H9 (cell line): ENCODE measurements around the gene MID1. TPM values are rescaled to one million over a fixed set of nuclear protein-coding genes. Genes with fewer than 3 reads are reported as not detected.

ENCODE experiments used
- DNase-seq: peaks from one replicate; pipeline ENCODE4 v3.0.0-alpha.2; 2017
- H2AFZ ChIP-seq: one replicate; pipeline ENCODE4 v1.6.1; 2013; ENCODE audit warnings: mild to moderate bottlenecking, low read length, control low read depth, moderate library complexity
- H2AK5ac ChIP-seq: 2 replicates; pipeline ENCODE4 v1.6.1; 2013; ENCODE audit warnings: low read length, control low read depth, mixed read lengths; ENCODE audit not compliant: insufficient read length
- H2BK120ac ChIP-seq: one replicate; pipeline ENCODE4 v1.6.1; 2013; ENCODE audit warnings: low read depth, mild to moderate bottlenecking, low read length, control low read depth, inconsistent platforms; ENCODE audit not compliant: poor library complexity, severe bottlenecking
- H2BK12ac ChIP-seq: 2 replicates; pipeline ENCODE4 v1.6.1; 2013; ENCODE audit warnings: low read length, control low read depth, mixed read lengths, low read depth; ENCODE audit not compliant: insufficient read length
- H2BK15ac ChIP-seq: 2 replicates; pipeline ENCODE4 v1.6.1; 2013; ENCODE audit warnings: low read depth, low read length, control low read depth
- H2BK20ac ChIP-seq: one replicate; pipeline ENCODE4 v1.6.1; 2013; ENCODE audit warnings: low read depth, mild to moderate bottlenecking, low read length, control low read depth, inconsistent platforms; ENCODE audit not compliant: poor library complexity, severe bottlenecking
- H2BK5ac ChIP-seq: 2 replicates; pipeline ENCODE4 v1.6.1; 2013; ENCODE audit warnings: low read length, control low read depth, mixed read lengths; ENCODE audit not compliant: insufficient read length
- H3K14ac ChIP-seq: 2 replicates; pipeline ENCODE4 v1.6.1; 2013; ENCODE audit warnings: low read length, control low read depth; ENCODE audit not compliant: insufficient read depth
- H3K18ac ChIP-seq: 2 replicates; pipeline ENCODE4 v1.6.1; 2013; ENCODE audit warnings: low read depth, mild to moderate bottlenecking, mixed read lengths, low read length, control low read depth; ENCODE audit not compliant: insufficient read length
- H3K23ac ChIP-seq: 2 replicates; pipeline ENCODE4 v1.6.1; 2013; ENCODE audit warnings: low read length, control low read depth, mixed read lengths, low read depth; ENCODE audit not compliant: insufficient read length
- H3K23me2 ChIP-seq: 2 replicates; pipeline ENCODE4 v1.6.1; 2013; ENCODE audit warnings: low read depth, mild to moderate bottlenecking, mixed read lengths, low read length, control low read depth; ENCODE audit not compliant: insufficient read length, poor library complexity, severe bottlenecking
- H3K27ac ChIP-seq: 2 replicates; pipeline ENCODE4 v1.5.1; 2013; ENCODE audit warnings: low read length, control low read depth, mixed read lengths, low read depth; ENCODE audit not compliant: insufficient read length
- H3K27me3 ChIP-seq: 2 replicates; pipeline ENCODE4 v1.6.1; 2013; ENCODE audit warnings: low read length, control low read depth, inconsistent platforms; ENCODE audit not compliant: insufficient read depth
- H3K4ac ChIP-seq: 2 replicates; pipeline ENCODE4 v1.6.1; 2013; ENCODE audit warnings: low read depth, mild to moderate bottlenecking, control low read depth, inconsistent platforms, low read length, moderate library complexity
- H3K4me1 ChIP-seq: 2 replicates; pipeline ENCODE4 v1.6.1; 2013; ENCODE audit warnings: low read length, control low read depth, inconsistent platforms; ENCODE audit not compliant: insufficient read depth
- H3K4me2 ChIP-seq: 2 replicates; pipeline ENCODE4 v1.6.1; 2013; ENCODE audit warnings: low read length, control low read depth, mixed read lengths; ENCODE audit not compliant: insufficient read length, insufficient read depth
- H3K56ac ChIP-seq: 2 replicates; pipeline ENCODE4 v1.6.1; 2013; ENCODE audit warnings: low read depth, mild to moderate bottlenecking, mixed read lengths, low read length, control low read depth; ENCODE audit not compliant: insufficient read length
- H3K79me1 ChIP-seq: 2 replicates; pipeline ENCODE4 v1.6.1; 2013; ENCODE audit warnings: low read depth, mild to moderate bottlenecking, moderate library complexity, low read length, control low read depth, inconsistent platforms; ENCODE audit not compliant: insufficient read depth, poor library complexity, severe bottlenecking
- H3K79me2 ChIP-seq: 2 replicates; pipeline ENCODE4 v1.6.1; 2013; ENCODE audit warnings: low read length, control low read depth, inconsistent platforms; ENCODE audit not compliant: insufficient read depth
- H3K9ac ChIP-seq: 2 replicates; pipeline ENCODE4 v1.6.1; 2013; ENCODE audit warnings: low read length, control low read depth, mixed read lengths; ENCODE audit not compliant: insufficient read length; ENCODE audit errors: extremely low read depth
- H3K9me3 ChIP-seq: one replicate; pipeline ENCODE4 v1.6.1; 2013; ENCODE audit warnings: low read depth, low read length, inconsistent platforms; ENCODE audit not compliant: control insufficient read depth
- H3T11ph ChIP-seq: one replicate; pipeline ENCODE4 v1.6.1; 2013; ENCODE audit warnings: mild to moderate bottlenecking, low read length, control low read depth, inconsistent platforms
- H4K20me1 ChIP-seq: one replicate; pipeline ENCODE4 v1.6.1; 2013; ENCODE audit not compliant: control insufficient read depth, insufficient read length, insufficient read depth
- H4K5ac ChIP-seq: 2 replicates; pipeline ENCODE4 v1.6.1; 2013; ENCODE audit warnings: low read depth, mild to moderate bottlenecking, mixed read lengths, low read length, control low read depth; ENCODE audit not compliant: insufficient read length
- H4K8ac ChIP-seq: replicated peaks from 2 replicates; pipeline ENCODE4 v1.6.1; 2013; ENCODE audit warnings: low read length, control low read depth, mixed read lengths, low read depth; ENCODE audit not compliant: insufficient read length
- H4K91ac ChIP-seq: 2 replicates; pipeline ENCODE4 v1.6.1; 2013; ENCODE audit warnings: low read depth, mild to moderate bottlenecking, moderate library complexity, mixed read lengths, low read length, control low read depth; ENCODE audit not compliant: insufficient read length
- H3K27ac Mint-ChIP-seq, 3 experiments: 2 replicates in 2 of 3; 3 replicates in 1 of 3; pipeline ENCODE4 v1.8.0; 2020 to 2021; ENCODE audit warnings: mixed read lengths in 3 of 3, mild to moderate bottlenecking in 1 of 3, moderate library complexity in 1 of 3
- H3K27me3 Mint-ChIP-seq: 2 replicates; pipeline ENCODE4 v1.8.0; 2021; ENCODE audit warnings: low read depth, mild to moderate bottlenecking, moderate library complexity, mixed read lengths
- H3K36me3 Mint-ChIP-seq, 3 experiments: 2 replicates in 2 of 3; 3 replicates in 1 of 3; pipeline ENCODE4 v1.8.0; 2020 to 2021; ENCODE audit warnings: low read depth in 3 of 3, mixed read lengths in 3 of 3; ENCODE audit not compliant: insufficient read depth in 1 of 3
- H3K4me1 Mint-ChIP-seq, 2 experiments: 2 replicates each; pipeline ENCODE4 v1.8.0; 2020; ENCODE audit warnings: mixed read lengths in 2 of 2
- H3K4me3 Mint-ChIP-seq, 2 experiments: 2 replicates in 1 of 2; 3 replicates in 1 of 2; pipeline ENCODE4 v1.8.0; 2020 to 2021; ENCODE audit warnings: mild to moderate bottlenecking in 2 of 2, mixed read lengths in 2 of 2, moderate library complexity in 1 of 2
- H3K9me3 Mint-ChIP-seq, 2 experiments: 2 replicates in 1 of 2; 3 replicates in 1 of 2; pipeline ENCODE4 v1.8.0; 2020; ENCODE audit warnings: mild to moderate bottlenecking in 2 of 2, mixed read lengths in 2 of 2, moderate library complexity in 1 of 2
- WGBS: extraction: QIAGEN DNeasy Blood & Tissue Kit; methylation state at CpG from one replicate; pipeline ENCODE4 v1.1.7; 2013; ENCODE audit warnings: missing lambda C conversion rate, low lambda C conversion rate, mixed read lengths; ENCODE audit not compliant: insufficient read length; ENCODE audit errors: extremely low coverage; 5-methylcytosine and 5-hydroxymethylcytosine counted together
- total RNA-seq: library from RNA; stranded (reverse); gene quantifications from 2 replicates; pipeline ENCODE4 v1.2.1, GENCODE V29; 2021
- TF ChIP-seq, protein P1 (sequence below): fragments of 200-600 bp; sonication (generic); conservative IDR thresholded peaks from 3 replicates; pipeline ENCODE4 v1.8.0; 2021; ENCODE audit warnings: antibody characterized with exemption, mild to moderate bottlenecking

The MID1 gene
- total RNA-seq, 1 experiment from 2014 or later = 32.9 TPM

DNA sequence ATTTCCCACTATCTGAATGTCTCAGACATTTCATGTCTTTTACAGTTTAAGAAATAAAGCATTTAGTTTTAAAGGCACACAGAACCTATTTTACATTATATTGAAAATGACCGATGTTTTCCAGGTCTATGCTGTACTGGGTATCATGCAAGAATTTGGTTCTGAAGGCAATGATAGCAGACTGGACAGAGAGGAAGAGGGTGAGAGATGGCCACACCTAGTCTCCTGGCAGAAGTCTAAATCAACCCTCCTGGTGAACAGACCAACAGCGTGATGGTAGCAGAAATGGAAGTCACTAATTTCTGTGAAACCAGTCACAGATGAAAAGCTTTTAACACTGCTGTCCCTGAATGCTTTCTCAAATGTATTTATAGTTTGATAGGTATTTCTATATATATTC, 41.9 kb downstream of the MID1 start:
- H3K36me3 Mint-ChIP-seq = peaks cover 18 to 26% (median 22%) of the 10 kb centered on the region in 3 experiments
- WGBS = no CpG with 5 or more reads among the region's 2 CpGs

More for the DNA sequence above, 41.9 kb downstream of the MID1 start:
- peaks cover 7% of the 10 kb centered on the region; the same call in 1 of the 2 replicates for H3K4me1 ChIP-seq
- H2AK5ac ChIP-seq = no peak overlapping the region
- DNase-seq = no peak
- H3K56ac ChIP-seq = no peak overlapping the region
- no peak overlapping the region for H2BK20ac ChIP-seq
- H4K20me1 ChIP-seq = no peaks in the 10 kb centered on the region
- no peak overlapping the region for H3K4me2 ChIP-seq
- H2AFZ ChIP-seq = no peak overlapping the region
- no peaks in the 10 kb centered on the region for H3K23me2 ChIP-seq
- H3K18ac ChIP-seq = no peak overlapping the region
- no peak overlapping the region for H3K9ac ChIP-seq
- no peaks in the 10 kb centered on the region for H3K27me3 ChIP-seq
- H4K8ac ChIP-seq = no peak overlapping the region
- H3K79me2 ChIP-seq = peaks cover 20% of the 10 kb centered on the region; the same call in 1 of the 2 replicates
- H3K14ac ChIP-seq = no peak overlapping the region
- peaks cover 13% of the 10 kb centered on the region for H3K9me3 ChIP-seq
- no peak overlapping the region for H4K5ac ChIP-seq
- peaks cover 22 to 30% of the 10 kb centered on the region in 2 experiments for H3K4me1 Mint-ChIP-seq
- H3K23ac ChIP-seq = no peak overlapping the region
- TF ChIP-seq, protein P1, sequence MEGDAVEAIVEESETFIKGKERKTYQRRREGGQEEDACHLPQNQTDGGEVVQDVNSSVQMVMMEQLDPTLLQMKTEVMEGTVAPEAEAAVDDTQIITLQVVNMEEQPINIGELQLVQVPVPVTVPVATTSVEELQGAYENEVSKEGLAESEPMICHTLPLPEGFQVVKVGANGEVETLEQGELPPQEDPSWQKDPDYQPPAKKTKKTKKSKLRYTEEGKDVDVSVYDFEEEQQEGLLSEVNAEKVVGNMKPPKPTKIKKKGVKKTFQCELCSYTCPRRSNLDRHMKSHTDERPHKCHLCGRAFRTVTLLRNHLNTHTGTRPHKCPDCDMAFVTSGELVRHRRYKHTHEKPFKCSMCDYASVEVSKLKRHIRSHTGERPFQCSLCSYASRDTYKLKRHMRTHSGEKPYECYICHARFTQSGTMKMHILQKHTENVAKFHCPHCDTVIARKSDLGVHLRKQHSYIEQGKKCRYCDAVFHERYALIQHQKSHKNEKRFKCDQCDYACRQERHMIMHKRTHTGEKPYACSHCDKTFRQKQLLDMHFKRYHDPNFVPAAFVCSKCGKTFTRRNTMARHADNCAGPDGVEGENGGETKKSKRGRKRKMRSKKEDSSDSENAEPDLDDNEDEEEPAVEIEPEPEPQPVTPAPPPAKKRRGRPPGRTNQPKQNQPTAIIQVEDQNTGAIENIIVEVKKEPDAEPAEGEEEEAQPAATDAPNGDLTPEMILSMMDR = no peak
- no peaks in the 10 kb centered on the region for H3K79me1 ChIP-seq
- H3K27me3 Mint-ChIP-seq = no peaks in the 10 kb centered on the region
- H3K4ac ChIP-seq = no peak overlapping the region
- H3K27ac ChIP-seq = no peak overlapping the region
- no peak overlapping the region for H2BK5ac ChIP-seq
- H2BK12ac ChIP-seq = no peak overlapping the region
- no peak overlapping the region for H3K27ac Mint-ChIP-seq
- H2BK120ac ChIP-seq = no peak overlapping the region
- no peak overlapping the region for H2BK15ac ChIP-seq
- H3K9me3 Mint-ChIP-seq = peaks cover 46 to 54% of the 10 kb centered on the region in 2 experiments
- H4K91ac ChIP-seq = no peak overlapping the region
- no peak overlapping the region for H3T11ph ChIP-seq
- no peak overlapping the region for H3K4me3 Mint-ChIP-seq
